Heart right ventricle (tissue), 16 donors: ENCODE data around the gene EPHA8. TPM values are rescaled to one million over a fixed set of nuclear protein-coding genes. Genes with fewer than 3 reads are reported as not detected.

Experiments
- ATAC-seq, 8 donors: fragments of 200-7000 bp; cut with Tn5 transposase; one replicate each; pipeline ENCODE4 v1.9.1; 2020; ENCODE audit warnings: mild to moderate bottlenecking in 8 of 8, moderate library complexity in 8 of 8, moderate number of reproducible peaks in 1 of 8
- DNase-seq, 2 donors: peaks; one replicate each; pipeline ENCODE4 v3.0.0-alpha.2; 2020
- H3K27ac ChIP-seq, 10 donors: fragments of 200-600 bp; sonication (generic) in 2 of 10; one replicate each; pipeline versions ENCODE4 v1.5.0 to v1.8.0; 2020 to 2022; ENCODE audit warnings: mild to moderate bottlenecking in 3 of 10
- H3K27me3 ChIP-seq, 7 donors: fragments of 200-600 bp; one replicate each; pipeline ENCODE4 v1.8.0; 2021 to 2022; ENCODE audit warnings: mild to moderate bottlenecking in 2 of 7
- H3K36me3 ChIP-seq, 9 donors: fragments of 200-600 bp; sonication (generic) in 1 of 9; one replicate each; pipeline versions ENCODE4 v1.5.0 to v1.8.0; 2020 to 2022; ENCODE audit warnings: mild to moderate bottlenecking in 2 of 9
- H3K4me1 ChIP-seq, 9 donors: fragments of 200-600 bp; sonication (generic) in 1 of 9; one replicate each; pipeline versions ENCODE4 v1.5.0 to v1.8.0; 2020 to 2022; ENCODE audit warnings: mild to moderate bottlenecking in 4 of 9
- H3K4me3 ChIP-seq, 10 donors: fragments of 200-600 bp; sonication (generic) in 2 of 10; one replicate each; pipeline versions ENCODE4 v1.5.0 to v1.8.0; 2020 to 2022; ENCODE audit warnings: mild to moderate bottlenecking in 7 of 10, moderate library complexity in 2 of 10
- H3K9me3 ChIP-seq, 11 donors: fragments of 200-600 bp in 10 of 11; sonication (generic) in 2 of 11; one replicate each; pipeline versions ENCODE4 v1.5.0 to v1.8.0; 2013 to 2022; ENCODE audit warnings: mild to moderate bottlenecking in 2 of 11, control low read depth in 1 of 11, moderate library complexity in 1 of 11
- CTCF ChIP-seq, 9 donors: fragments of 200-600 bp; sonication (generic) in 2 of 9; IDR thresholded peaks; one replicate each; pipeline versions ENCODE4 v1.5.0 to v1.8.0; 2021 to 2022; ENCODE audit warnings: antibody characterized with exemption in 9 of 9, mild to moderate bottlenecking in 5 of 9, moderate library complexity in 1 of 9
- WGBS, 2 donors: extraction: QIAGEN DNeasy Blood & Tissue Kit; methylation state at CpG; one replicate each; pipeline ENCODE4 v1.1.7; 2013; ENCODE audit warnings: inconsistent platforms in 1 of 2; 5-methylcytosine and 5-hydroxymethylcytosine counted together
- intact Hi-C, 10 donors: fragments of 100-400 bp; cut with DNase I; formaldehyde crosslinking; loops; one replicate each; pipeline versions ENCODE4 v1.11.1 to v1.14.2; 2022
- polyA plus RNA-seq, 2 donors: library from polyadenylated mRNA; stranded (reverse); fragments of 200-250 nt; gene quantifications; one replicate each; pipeline ENCODE4 v1.2.3, GENCODE V29; 2013
- total RNA-seq, 10 donors: library from RNA; stranded (reverse); fragmentation: NEBNext Ultra II Directional in 3 of 10; extraction: Animal tissue kit (Norgen Biotek cat#: 25700) in 3 of 10; gene quantifications; one replicate each; pipeline versions ENCODE4 v1.2.1 to v1.2.4, GENCODE V29; 2021 to 2023
- donor health status: Arrhythmogenic right ventricular cardiomyopathy.
- donor health status: ischemic (EF 13 %, LVEDD 7.1; RV severe dilation, severe dysfunction).
- donor health status: healthy with polysubstance abuse.
- donor health status: DM: no; HTN: yes; CAD: no.
- donor health status: DM: no; HTN: no; CAD: no.
- donor health status: ischemic (EF 25% LVEDD 6.9; RV normal size, moderate dysfunction).
- donor health status: ischemic (EF 25% LVEDD 5.7; RV mildly dilated, moderate dysfunction).
- donor health status: healthy.
- donor health status: DM: yes; HTN: yes; CAD: no.
- donor health status: Ischemic cardiomyopathy.
- donor health status: ischemic (EF 35%, LVEDD 5.7; RV mildly dilated, moderate dysfunction).
- donor health status: nonischemic (EF 11% LVEDD 7.7; RV severe dilation, severe dysfunction).
- donor health status: DM: yes; HTN: yes; CAD: no.
- donor health status: PGD.
- donor health status: ischemic (EF 29% LVEDD 5.4; RV normal size, mild dysfunction).
- donor health status: nonischemic (EF 23%, LVEDD 6.1; RV moderate dilation, normal function).

The EPHA8 gene
- total and polyA plus RNA-seq, 12 donors = 0.12 to 0.30 TPM; not detected in 10

- WGBS, 2 donors = 89 to 91% methylated on average over 6 of the region's 6 CpGs
- Histone ChIP-seq H3K4me1 (peaks cover 3 to 20% (median 11%) of the 10 kb centered on the region in 9 donors), H3K27ac (no peak overlapping the region), H3K4me3 (no peak overlapping the region), H3K27me3 (no peaks in the 10 kb centered on the region), H3K36me3 (peaks cover 0 to 6% (median 0%) of the 10 kb centered on the region in 9 donors), H3K9me3 (no peaks in the 10 kb centered on the region)
- DNase-seq = no peak
- no peak for TF ChIP-seq CTCF (IDR thresholded peaks at IDR 0.05)
- intact Hi-C loops = loop anchor here in 2 of 10 donors (10.0 kb wide), 2 partner anchors 99 to 109 kb away; partner anchors contain the start of genes C1QA (in 1 of the 2) and C1QC (in 1 of the 2)
- ATAC-seq = no peak
Observed at GRCh38 chr1:22535399-22535798, 27.9 kb upstream of the EPHA8 start.

DNA sequence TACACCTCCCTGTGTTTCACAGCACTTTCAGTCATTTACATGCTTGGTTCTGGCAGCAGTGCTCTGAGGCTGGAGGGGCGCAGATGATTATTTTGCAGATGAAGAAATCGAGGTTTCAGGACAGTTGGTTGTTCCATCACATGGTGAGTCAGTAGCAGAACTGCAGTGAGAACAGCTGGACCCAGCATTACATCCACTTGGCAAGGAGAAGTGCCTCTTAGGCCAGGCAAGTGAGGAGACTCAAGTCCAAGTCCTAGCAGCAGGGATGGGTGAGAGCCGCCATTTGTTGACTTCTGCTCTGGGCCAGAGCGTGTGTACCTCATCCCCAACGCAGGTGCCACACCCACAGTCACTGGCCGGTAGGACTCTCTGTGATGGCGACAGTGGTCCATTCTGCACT lies 26.8 kb upstream of the EPHA8 start:
- H3K27ac ChIP-seq = no peak overlapping the region
- no peaks in the 10 kb centered on the region for H3K27me3 ChIP-seq
- H3K36me3 ChIP-seq = peaks cover 0 to 6% (median 0%) of the 10 kb centered on the region in 9 donors
- H3K4me3 ChIP-seq = no peak overlapping the region
- H3K4me1 ChIP-seq = peaks cover 0 to 9% (median 4%) of the 10 kb centered on the region in 9 donors
- ATAC-seq (peak in 1 of 8 donors; percentile 38), DNase-seq (no peak)
- no peaks in the 10 kb centered on the region for H3K9me3 ChIP-seq
- no peak for TF ChIP-seq CTCF (IDR thresholded peaks at IDR 0.05)
- WGBS, 2 donors = 80 to 82% methylated on average over 7 of the region's 7 CpGs
- intact Hi-C loops = loop anchor here in 2 of 10 donors (10.0 kb wide), 2 partner anchors 98 to 108 kb away; partner anchors contain the start of genes C1QA (in 1 of the 2) and C1QC (in 1 of the 2)

DNA sequence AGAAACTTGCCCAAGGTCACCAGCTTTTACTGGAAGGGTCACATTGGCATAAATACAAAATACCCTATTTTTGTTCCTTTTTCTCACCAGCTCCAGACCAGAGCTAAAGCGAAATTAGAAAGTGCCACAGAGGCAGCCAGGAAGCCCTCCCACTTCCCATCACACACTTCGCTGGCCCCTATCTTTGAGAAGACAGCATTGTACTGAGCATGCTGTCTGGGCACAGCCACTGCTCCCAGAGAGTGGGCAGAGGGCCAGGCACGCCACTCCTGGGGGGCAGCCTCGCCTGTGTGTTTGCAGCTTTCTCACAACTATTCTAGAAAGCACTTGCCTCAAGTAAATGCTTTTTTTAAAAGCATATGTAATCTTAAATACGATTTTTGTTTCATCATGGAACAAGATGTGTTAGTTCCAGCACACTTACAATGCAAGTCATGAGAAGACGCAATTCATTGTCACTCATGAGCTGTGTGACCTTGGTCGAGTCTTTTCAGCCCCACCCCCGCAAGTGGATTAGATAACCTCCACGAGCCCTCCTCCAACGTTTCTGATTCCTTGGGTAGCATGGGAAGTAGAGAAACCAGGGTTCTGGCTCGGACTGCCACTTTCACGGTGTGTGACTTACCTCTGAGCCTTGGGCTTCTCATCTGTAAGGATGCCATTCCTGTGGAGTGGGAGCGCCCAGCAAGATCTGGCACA lies 25.7 kb upstream of the EPHA8 start:
- H3K36me3 ChIP-seq = peaks cover 0 to 6% (median 0%) of the 10 kb centered on the region in 9 donors
- 75 to 78% methylated on average over 13 of the region's 13 CpGs for WGBS, 2 donors
- DNase-seq (no peak), ATAC-seq (no peak)
- H3K4me1 ChIP-seq = no peaks in the 10 kb centered on the region
- H3K4me3 ChIP-seq = no peak overlapping the region
- no peak for TF ChIP-seq CTCF (IDR thresholded peaks at IDR 0.05)
- intact Hi-C loops = loop anchor here in 2 of 10 donors (10.0 kb wide), 2 partner anchors 97 to 107 kb away; partner anchors contain the start of genes C1QA (in 1 of the 2) and C1QC (in 1 of the 2)
- no peak overlapping the region for H3K27ac ChIP-seq
- no peaks in the 10 kb centered on the region for H3K9me3 ChIP-seq
- H3K27me3 ChIP-seq = no peaks in the 10 kb centered on the region

- Histone ChIP-seq H3K4me1 (no peaks in the 10 kb centered on the region), H3K9me3 (no peaks in the 10 kb centered on the region), H3K36me3 (no peaks in the 10 kb centered on the region), H3K27ac (no peak overlapping the region), H3K4me3 (no peak overlapping the region), H3K27me3 (peaks cover 0 to 15% (median 10%) of the 10 kb centered on the region in 7 donors)
- ATAC-seq = no peak
- no peak for DNase-seq
- 85 to 87% methylated on average over 16 of the region's 16 CpGs for WGBS, 2 donors
- TF ChIP-seq CTCF (IDR thresholded peaks at IDR 0.05) = no peak
- intact Hi-C loops = loop anchor here in 3 of 10 donors (10.0 kb wide), 2 partner anchors 95 to 105 kb away; partner anchors contain the start of genes C1QA (in 2 of the 3) and C1QC (in 1 of the 3)
Observed at GRCh38 chr1:22539510-22540118, 23.7 kb upstream of the EPHA8 start.
